A549 (cell line): ENCODE results near the gene SRA1. TPM values are rescaled to one million over a fixed set of nuclear protein-coding genes. Genes with fewer than 3 reads are reported as not detected.

ENCODE experiments used
- ATAC-seq, 2 experiments: fragments of 200-7000 bp in 1 of 2; fragments of >200 bp in 1 of 2; cut with Nextera tagmentation in 1 of 2; cut with Tn5 transposase in 1 of 2; 3 replicates each; pipeline versions ENCODE4 v1.8.0 to v1.9.1; 2018 to 2020; ENCODE audit warnings: mild to moderate bottlenecking in 1 of 2, moderate library complexity in 1 of 2
- CTCF ChIA-PET: fragments of 300-600 bp; sonication (Branson Sonifier 250); formaldehyde crosslinking; extraction: SDS; loops from one replicate; lab custom pipeline; 2021; ENCODE audit warnings: antibody characterized with exemption, inconsistent platforms; lab: Yijun Ruan, JAX
- POLR2A ChIA-PET: fragments of 350-600 bp; formaldehyde crosslinking; extraction: SDS; loops from one replicate; lab custom pipeline; 2021; ENCODE audit warnings: antibody characterized with exemption, inconsistent platforms; lab: Yijun Ruan, JAX
- DNase-seq, 2 experiments: peaks; one replicate each; pipeline versions ENCODE4 v3.0.0 to v3.0.0-alpha.2; 2011 to 2016; ENCODE audit warnings: low read depth in 1 of 2, low spot score in 1 of 2
- FAIRE-seq: peaks from 2 replicates; lab custom pipeline; 2011; peaks lifted over from hg19 to GRCh38; lab: Jason Lieb, UNC
- H3K27ac ChIP-seq, 2 experiments: fragments of >200 bp; sonication (Bioruptor Twin); formaldehyde crosslinking; 3 replicates each; pipeline ENCODE4 v1.5.1; 2016 to 2017
- H3K4me1 ChIP-seq: fragments of >200 bp; sonication (Bioruptor Twin); formaldehyde crosslinking; 3 replicates; pipeline ENCODE4 v1.6.1; 2016
- H3K4me2 ChIP-seq: fragments of >200 bp; sonication (Bioruptor Twin); formaldehyde crosslinking; 3 replicates; pipeline ENCODE4 v1.6.1; 2016
- H3K4me3 ChIP-seq: fragments of >200 bp; sonication (Bioruptor Twin); formaldehyde crosslinking; 3 replicates; pipeline ENCODE4 v1.5.1; 2016
- H3K9me3 ChIP-seq: fragments of >200 bp; sonication (Bioruptor Twin); formaldehyde crosslinking; 3 replicates; pipeline ENCODE4 v1.6.1; 2016
- ATOH8 ChIP-seq: fragments of 250-450 bp; sonication (Bioruptor Pico); IDR thresholded peaks from 2 replicates; pipeline ENCODE4 v1.5.0; 2020; ENCODE audit warnings: low read depth, mild to moderate bottlenecking, moderate library complexity
- CEBPB ChIP-seq, 2 experiments: fragments of >200 bp in 1 of 2; sonication (Bioruptor Twin) in 1 of 2; formaldehyde crosslinking in 1 of 2; IDR thresholded peaks; 2 replicates each; pipeline ENCODE4 v1.6.1; 2012 to 2016
- EHF ChIP-seq: fragments of 250-450 bp; sonication (Bioruptor Pico); IDR thresholded peaks from 2 replicates; pipeline ENCODE4 v1.5.0; 2020; ENCODE audit warnings: mild to moderate bottlenecking
- EHMT2 ChIP-seq: fragments of 200-600 bp; sonication (generic); IDR thresholded peaks from 2 replicates; pipeline ENCODE4 v1.6.1; 2016; ENCODE audit warnings: antibody characterized with exemption, low read depth, mild to moderate bottlenecking, moderate library complexity
- ELK1 ChIP-seq: fragments of 150-350 bp; IDR thresholded peaks from 2 replicates; pipeline ENCODE4 v1.6.1; 2014; ENCODE audit warnings: low read depth, mild to moderate bottlenecking, low read length
- EP300 ChIP-seq, 2 experiments: fragments of >200 bp; sonication (Bioruptor Twin); formaldehyde crosslinking; IDR thresholded peaks; 2 replicates in 1 of 2; 3 replicates in 1 of 2; pipeline ENCODE4 v1.6.1; 2016 to 2017
- ESRRA ChIP-seq: fragments of 150-350 bp; IDR thresholded peaks from 2 replicates; pipeline ENCODE4 v1.6.1; 2014; ENCODE audit warnings: mild to moderate bottlenecking, low read length, borderline replicate concordance
- FOSL2 ChIP-seq, 2 experiments: fragments of 450-650 bp in 1 of 2; fragments of >200 bp in 1 of 2; sonication (Bioruptor Twin) in 1 of 2; formaldehyde crosslinking; IDR thresholded peaks; 2 replicates each; pipeline versions ENCODE4 v1.5.0 to v1.6.1; 2016 to 2020; ENCODE audit warnings: mild to moderate bottlenecking in 1 of 2, moderate library complexity in 1 of 2
- HDAC2 ChIP-seq: fragments of 200-600 bp; sonication (generic); IDR thresholded peaks from 2 replicates; pipeline ENCODE4 v1.6.1; 2016
- HOXA7 ChIP-seq: fragments of 250-450 bp; sonication (Bioruptor Pico); IDR thresholded peaks from 2 replicates; pipeline ENCODE4 v1.5.0; 2020; ENCODE audit warnings: mild to moderate bottlenecking, moderate library complexity
- HOXB13 ChIP-seq: fragments of 250-450 bp; sonication (Bioruptor Pico); IDR thresholded peaks from 2 replicates; pipeline ENCODE4 v1.5.0; 2020; ENCODE audit warnings: low read depth, mild to moderate bottlenecking, moderate library complexity
- MAFK ChIP-seq: fragments of 450-650 bp; IDR thresholded peaks from 2 replicates; pipeline ENCODE4 v1.6.1; 2014; ENCODE audit not compliant: partially characterized antibody
- MYC ChIP-seq: IDR thresholded peaks from 2 replicates; pipeline ENCODE4 v1.6.1; 2012; ENCODE audit warnings: mild to moderate bottlenecking, inconsistent platforms, low read length, improper control_type of control experiment, borderline replicate concordance
- NFE2L2 ChIP-seq: fragments of 150-350 bp; conservative IDR thresholded peaks from 2 replicates; pipeline ENCODE4 v1.6.1; 2014; ENCODE audit warnings: low read length
- PBX3 ChIP-seq: IDR thresholded peaks from 2 replicates; pipeline ENCODE4 v1.6.1; 2012
- PHF8 ChIP-seq: fragments of 200-600 bp; sonication (generic); IDR thresholded peaks from 2 replicates; pipeline ENCODE4 v1.6.1; 2016; ENCODE audit warnings: low read depth, mild to moderate bottlenecking, antibody characterized with exemption, moderate library complexity, borderline replicate concordance
- POLR2AphosphoS2 ChIP-seq: conservative IDR thresholded peaks from 2 replicates; pipeline ENCODE4 v1.6.1; 2012; ENCODE audit warnings: low read length, improper control_type of control experiment, inconsistent platforms
- RARB ChIP-seq: fragments of 250-450 bp; sonication (Bioruptor Pico); IDR thresholded peaks from 2 replicates; pipeline ENCODE4 v1.8.0; 2021; ENCODE audit warnings: mild to moderate bottlenecking, moderate library complexity
- RFX5 ChIP-seq: fragments of 450-650 bp; IDR thresholded peaks from 2 replicates; pipeline ENCODE4 v1.7.1; 2014; ENCODE audit warnings: antibody characterized with exemption, mild to moderate bottlenecking, moderate library complexity
- USF2 ChIP-seq: fragments of 450-650 bp; IDR thresholded peaks from 2 replicates; pipeline ENCODE4 v1.6.1; 2014; ENCODE audit warnings: antibody characterized with exemption
- ZC3H11A ChIP-seq: fragments of 450-650 bp; IDR thresholded peaks from 2 replicates; pipeline ENCODE4 v1.6.1; 2014; ENCODE audit warnings: antibody characterized with exemption, mild to moderate bottlenecking
- ZNF302 ChIP-seq: fragments of 250-450 bp; sonication (Bioruptor Pico); IDR thresholded peaks from 2 replicates; pipeline ENCODE4 v1.9.0; 2021; ENCODE audit warnings: inconsistent platforms, mild to moderate bottlenecking, moderate library complexity
- ZSCAN20 ChIP-seq: fragments of 250-450 bp; sonication (Bioruptor Pico); IDR thresholded peaks from 2 replicates; pipeline ENCODE4 v1.8.0; 2022; ENCODE audit warnings: mild to moderate bottlenecking, moderate library complexity
- WGBS: methylation state at CpG from one replicate; pipeline ENCODE4 v1.1.6; 2017; ENCODE audit errors: missing lambda C conversion rate; 5-methylcytosine and 5-hydroxymethylcytosine counted together
- polyA plus RNA-seq, 4 experiments: library from polyadenylated mRNA; depleted of rRNA in 3 of 4; stranded (reverse); fragments of >200 nt; fragmentation: RNase III in 1 of 4; extraction: RNeasy Plus Mini Kit Qiagen cat#74134 plus additional on column Dnase treatment in 1 of 4; gene quantifications; 2 replicates in 3 of 4; 3 replicates in 1 of 4; pipeline ENCODE4 v1.2.3, GENCODE V29; 2011 to 2017

The SRA1 gene
- polyA plus RNA-seq, 2 of the 4 experiments (the other 2 are of a cell fraction), result 28.6 to 50.8 TPM

GRCh38 chr5:140544986-140545385, 12.3 kb downstream of the SRA1 start (continued):
- TF ChIP-seq HOXA7 (CRISPR knock-in tag), result no peak
- TF ChIP-seq RARB (CRISPR knock-in tag), result no peak

- Histone ChIP-seq H3K4me3 (no peak overlapping the region), H3K4me1 (peaks cover 16% of the 10 kb centered on the region), H3K4me2 (no peak overlapping the region), H3K9me3 (no peaks in the 10 kb centered on the region), H3K27ac (no peak overlapping the region)
- DNase-seq, result no peak
- FAIRE-seq, result no peak
- 90% methylated on average over 5 of the region's 5 CpGs for WGBS
- ATAC-seq, result no peak
- TF ChIP-seq MAFK (no peak), ZSCAN20 (CRISPR knock-in tag) (no peak), HDAC2 (no peak)
- ChIA-PET CTCF (no interaction called here), POLR2A (no interaction called here)
Observed at GRCh38 chr5:140542972-140543371, 14.3 kb downstream of the SRA1 start.

GRCh38 chr5:140540227-140540626, 17.0 kb downstream of the SRA1 start:
- 82% methylated on average over 1 of the region's 1 CpG for WGBS
- no peaks in the 10 kb centered on the region for H3K4me1 ChIP-seq
- no peak for DNase-seq
- TF ChIP-seq RFX5 (no peak), POLR2AphosphoS2 (no peak), FOSL2 (IDR thresholded peaks at IDR 0.05) (no peak), FOSL2 (CRISPR knock-in tag; IDR thresholded peaks at IDR 0.05) (no peak)
- TF ChIP-seq, all 56 proteins: peak for 0
- H3K4me3 ChIP-seq, result no peak overlapping the region
- CTCF ChIA-PET, result no interaction called here
- POLR2A ChIA-PET, result interaction anchor here (0.7 kb wide), 1 partner anchor 17 kb away, joined by 3 read pairs; the partner anchor contains the start of gene SRA1
- no peaks in the 10 kb centered on the region for H3K9me3 ChIP-seq
- no peak for FAIRE-seq
- ATAC-seq, result no peak
- H3K27ac ChIP-seq, result no peak overlapping the region
- H3K4me2 ChIP-seq, result no peak overlapping the region

GRCh38 chr5:140524003-140524402, 33.3 kb downstream of the SRA1 start:
- no peaks in the 10 kb centered on the region for H3K9me3 ChIP-seq
- ATAC-seq (no peak), FAIRE-seq (no peak), DNase-seq (no peak)
- no peak overlapping the region for H3K4me2 ChIP-seq
- POLR2A ChIA-PET, result no interaction called here
- H3K4me1 ChIP-seq, result no peaks in the 10 kb centered on the region
- no peak overlapping the region for H3K4me3 ChIP-seq
- WGBS, result 82% methylated on average over 2 of the region's 2 CpGs
- TF ChIP-seq ZSCAN20 (CRISPR knock-in tag), result no peak
- no peak for TF ChIP-seq RARB (CRISPR knock-in tag)
- TF ChIP-seq EP300 (IDR thresholded peaks at IDR 0.05), result no peak
- TF ChIP-seq ZC3H11A, result no peak
- no peak for TF ChIP-seq EHF (CRISPR knock-in tag)
- TF ChIP-seq ELK1, result no peak
- no peak for TF ChIP-seq RFX5
- TF ChIP-seq NFE2L2, result no peak
- TF ChIP-seq HOXA7 (CRISPR knock-in tag), result no peak
- TF ChIP-seq ESRRA, result no peak
- no peak for TF ChIP-seq CEBPB (IDR thresholded peaks at IDR 0.05)
- no peak for TF ChIP-seq ZNF302
- TF ChIP-seq MYC, result no peak
- no peak for TF ChIP-seq EHMT2
- TF ChIP-seq HOXB13 (CRISPR knock-in tag), result no peak
- no peak for TF ChIP-seq PHF8
- no peak for TF ChIP-seq PBX3
- no peak for TF ChIP-seq HDAC2
- no peak for TF ChIP-seq ATOH8
- no peak for TF ChIP-seq USF2
- CTCF ChIA-PET, result no interaction called here
- H3K27ac ChIP-seq, result no peak overlapping the region
